HAP-1 (cell line): Measurements from ENCODE around the gene FOXP1.

Experiments
- DNase-seq, 2 experiments: peaks; one replicate each; pipeline ENCODE4 v3.0.0-alpha.2; 2016 to 2020; ENCODE audit warnings: low spot score in 2 of 2
- H3K27me3 ChIP-seq: fragments of 250-450 bp; sonication (Bioruptor Pico); 2 replicates; pipeline ENCODE4 v1.5.1; 2020; ENCODE audit warnings: low read depth, mild to moderate bottlenecking, moderate library complexity
- H3K36me3 ChIP-seq: fragments of 250-450 bp; sonication (Bioruptor Pico); replicated peaks from 2 replicates; pipeline ENCODE4 v1.5.1; 2020; ENCODE audit warnings: mild to moderate bottlenecking
- H3K4me1 ChIP-seq: fragments of 250-450 bp; sonication (Bioruptor Pico); 2 replicates; pipeline ENCODE4 v1.5.1; 2020; ENCODE audit warnings: mild to moderate bottlenecking
- H3K4me3 ChIP-seq: fragments of 250-450 bp; sonication (Bioruptor Pico); 2 replicates; pipeline ENCODE4 v1.5.1; 2020; ENCODE audit warnings: mild to moderate bottlenecking, moderate library complexity
- H3K9me3 ChIP-seq: fragments of 250-450 bp; sonication (Bioruptor Pico); 2 replicates; pipeline ENCODE4 v1.5.1; 2020; ENCODE audit warnings: mild to moderate bottlenecking, moderate library complexity
- in situ Hi-C: fragments of 300-500 bp; cut with MboI; formaldehyde crosslinking; loops from 3 replicates; pipeline ENCODE4 v1.14.3; 2020; ENCODE audit warnings: low sequenced_read_pairs, inconsistent platforms, mixed read lengths

FOXP1 gene

GRCh38 chr3:71104121-71104541, 479.4 kb downstream of the FOXP1 start:
- Histone ChIP-seq H3K4me1 (peaks cover 23% of the 10 kb centered on the region), H3K27me3 (no peaks in the 10 kb centered on the region), H3K36me3 (no peaks in the 10 kb centered on the region), H3K9me3 (no peaks in the 10 kb centered on the region), H3K4me3 (no peak overlapping the region)
- in situ Hi-C loops: no loop called here
- DNase-seq: no peak

GRCh38 chr3:71103430-71103921, 480.1 kb downstream of the FOXP1 start:
- in situ Hi-C loops: no loop called here
- Histone ChIP-seq H3K9me3 (no peaks in the 10 kb centered on the region), H3K4me1 (peaks cover 23% of the 10 kb centered on the region), H3K4me3 (no peak overlapping the region), H3K36me3 (no peaks in the 10 kb centered on the region), H3K27me3 (no peaks in the 10 kb centered on the region)
- peak in 1 of 2 experiments; percentile 43 for DNase-seq

GRCh38 chr3:71102111-71102983, 481.2 kb downstream of the FOXP1 start:
- peaks cover 31% of the 10 kb centered on the region for H3K4me1 ChIP-seq
- H3K27me3 ChIP-seq: no peaks in the 10 kb centered on the region
- in situ Hi-C loops: no loop called here
- DNase-seq: no peak
- H3K36me3 ChIP-seq: no peaks in the 10 kb centered on the region
- no peak overlapping the region for H3K4me3 ChIP-seq
- H3K9me3 ChIP-seq: no peaks in the 10 kb centered on the region

GRCh38 chr3:71101626-71102025, 481.9 kb downstream of the FOXP1 start:
- H3K4me1 ChIP-seq: peaks cover 38% of the 10 kb centered on the region
- no peak overlapping the region for H3K4me3 ChIP-seq
- in situ Hi-C loops: no loop called here
- peak; percentile 38 to 65 for DNase-seq
- no peaks in the 10 kb centered on the region for H3K36me3 ChIP-seq
- H3K9me3 ChIP-seq: no peaks in the 10 kb centered on the region
- no peaks in the 10 kb centered on the region for H3K27me3 ChIP-seq

- Histone ChIP-seq H3K9me3 (no peaks in the 10 kb centered on the region), H3K4me1 (peaks cover 39% of the 10 kb centered on the region), H3K27me3 (no peaks in the 10 kb centered on the region), H3K4me3 (no peak overlapping the region), H3K36me3 (no peaks in the 10 kb centered on the region)
- in situ Hi-C loops: no loop called here
- no peak for DNase-seq
Measured at GRCh38 chr3:71101014-71101413, 482.5 kb downstream of the FOXP1 start.

GRCh38 chr3:71099997-71100719, 483.4 kb downstream of the FOXP1 start:
- Histone ChIP-seq H3K27me3 (no peaks in the 10 kb centered on the region), H3K36me3 (no peaks in the 10 kb centered on the region), H3K4me3 (no peak overlapping the region), H3K4me1 (peaks cover 39% of the 10 kb centered on the region), H3K9me3 (no peaks in the 10 kb centered on the region)
- DNase-seq: no peak
- in situ Hi-C loops: no loop called here

GRCh38 chr3:71097557-71097956, 486.0 kb downstream of the FOXP1 start:
- Histone ChIP-seq H3K27me3 (no peaks in the 10 kb centered on the region), H3K9me3 (no peaks in the 10 kb centered on the region), H3K4me1 (peaks cover 39% of the 10 kb centered on the region), H3K36me3 (no peaks in the 10 kb centered on the region), H3K4me3 (no peak overlapping the region)
- in situ Hi-C loops: no loop called here
- DNase-seq: peak in 1 of 2 experiments; percentile 29

GRCh38 chr3:71095511-71096291, 487.8 kb downstream of the FOXP1 start:
- peaks cover 23% of the 10 kb centered on the region for H3K4me1 ChIP-seq
- H3K9me3 ChIP-seq: no peaks in the 10 kb centered on the region
- in situ Hi-C loops: no loop called here
- no peak for DNase-seq
- no peaks in the 10 kb centered on the region for H3K36me3 ChIP-seq
- H3K4me3 ChIP-seq: no peak overlapping the region
- H3K27me3 ChIP-seq: no peaks in the 10 kb centered on the region

- Histone ChIP-seq H3K36me3 (no peaks in the 10 kb centered on the region), H3K4me1 (peaks cover 19% of the 10 kb centered on the region), H3K27me3 (no peaks in the 10 kb centered on the region), H3K4me3 (no peak overlapping the region), H3K9me3 (no peaks in the 10 kb centered on the region)
- no peak for DNase-seq
- in situ Hi-C loops: no loop called here
Measured at GRCh38 chr3:71094658-71095209, 488.8 kb downstream of the FOXP1 start.

- DNase-seq: no peak
- in situ Hi-C loops: no loop called here
- Histone ChIP-seq H3K4me1 (peaks cover 11% of the 10 kb centered on the region), H3K4me3 (no peak overlapping the region), H3K36me3 (no peaks in the 10 kb centered on the region), H3K27me3 (no peaks in the 10 kb centered on the region), H3K9me3 (no peaks in the 10 kb centered on the region)
Measured at GRCh38 chr3:71092665-71093064, 490.9 kb downstream of the FOXP1 start.

- in situ Hi-C loops: no loop called here
- H3K4me1 ChIP-seq: no peaks in the 10 kb centered on the region
Measured at GRCh38 chr3:71090207-71090606, 493.3 kb downstream of the FOXP1 start.

GRCh38 chr3:71089271-71089847, 494.2 kb downstream of the FOXP1 start:
- H3K4me1 ChIP-seq: no peaks in the 10 kb centered on the region
- no peak for DNase-seq
- H3K36me3 ChIP-seq: no peaks in the 10 kb centered on the region
- no peaks in the 10 kb centered on the region for H3K9me3 ChIP-seq
- no peaks in the 10 kb centered on the region for H3K27me3 ChIP-seq
- in situ Hi-C loops: no loop called here
- H3K4me3 ChIP-seq: no peak overlapping the region

More at GRCh38 chr3:71090207-71090606, 493.3 kb downstream of the FOXP1 start:
- Histone ChIP-seq H3K36me3 (no peaks in the 10 kb centered on the region), H3K4me3 (no peak overlapping the region), H3K9me3 (no peaks in the 10 kb centered on the region), H3K27me3 (no peaks in the 10 kb centered on the region)
- no peak for DNase-seq

- H3K4me3 ChIP-seq: no peak overlapping the region
- no peaks in the 10 kb centered on the region for H3K36me3 ChIP-seq
- no peak for DNase-seq
- H3K4me1 ChIP-seq: no peaks in the 10 kb centered on the region
- H3K27me3 ChIP-seq: no peaks in the 10 kb centered on the region
- no peaks in the 10 kb centered on the region for H3K9me3 ChIP-seq
- in situ Hi-C loops: no loop called here
Measured at GRCh38 chr3:71088742-71089141, 494.8 kb downstream of the FOXP1 start.
